Measurements from ENCODE around the gene TBKBP1. TPM values are rescaled to one million over a fixed set of nuclear protein-coding genes. Genes with fewer than 3 reads are reported as not detected.
"Not testable (repeated sequence)": the region's sequence is repeated elsewhere in the genome, so short reads cannot be mapped to it uniquely, and the experiment has no call there.

The TBKBP1 gene
- total and polyA plus RNA-seq, 8 donors: 2.9 to 14.3 (median 6.3) TPM

DNA sequence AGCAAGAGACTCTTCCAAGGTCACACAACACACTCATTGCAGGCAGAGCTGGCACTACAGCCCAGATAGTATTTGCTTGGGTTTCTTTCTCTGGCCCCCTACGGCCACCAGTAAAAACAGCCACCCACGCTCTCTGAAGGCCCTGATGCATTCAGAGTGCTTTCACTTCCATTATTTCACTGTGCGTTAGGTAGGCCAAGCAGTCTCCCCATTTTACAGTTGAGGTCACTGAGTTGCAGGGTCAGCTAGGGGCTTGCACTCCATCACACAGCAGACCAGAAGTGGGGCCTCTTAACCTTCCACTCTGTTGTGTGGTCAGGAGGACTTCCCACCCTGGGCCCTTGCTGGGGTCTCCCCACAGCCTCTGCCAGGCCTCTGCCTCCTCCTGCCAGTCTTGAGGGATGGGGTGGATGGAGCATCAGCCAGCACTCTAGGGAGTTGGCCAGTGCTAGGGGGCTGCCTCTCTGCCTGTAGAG is 41.6 kb downstream of the TBKBP1 start:
- no peak for DNase-seq
- intact Hi-C loops (cut with DNase I; ENCODE audit: low total_unique reads): no loop called here
- Histone ChIP-seq H3K27me3 (peaks cover 0 to 71% (median 39%) of the 10 kb centered on the region in 3 donors), H3K4me1 (peaks cover 11 to 21% (median 16%) of the 10 kb centered on the region in 4 donors), H3K4me3 (peak overlapping the region in 2 of 4 donors; percentile 2 to 52), H3K36me3 (no peaks in the 10 kb centered on the region), H3K27ac (peak overlapping the region in 2 of 5 donors; percentile 18 to 64), H3K9me3 (no peaks in the 10 kb centered on the region)
- no peak for TF ChIP-seq EP300 (IDR thresholded peaks at IDR 0.05)
- no peak for TF ChIP-seq POLR2AphosphoS5 (IDR thresholded peaks at IDR 0.05)
- TF ChIP-seq, protein P1, sequence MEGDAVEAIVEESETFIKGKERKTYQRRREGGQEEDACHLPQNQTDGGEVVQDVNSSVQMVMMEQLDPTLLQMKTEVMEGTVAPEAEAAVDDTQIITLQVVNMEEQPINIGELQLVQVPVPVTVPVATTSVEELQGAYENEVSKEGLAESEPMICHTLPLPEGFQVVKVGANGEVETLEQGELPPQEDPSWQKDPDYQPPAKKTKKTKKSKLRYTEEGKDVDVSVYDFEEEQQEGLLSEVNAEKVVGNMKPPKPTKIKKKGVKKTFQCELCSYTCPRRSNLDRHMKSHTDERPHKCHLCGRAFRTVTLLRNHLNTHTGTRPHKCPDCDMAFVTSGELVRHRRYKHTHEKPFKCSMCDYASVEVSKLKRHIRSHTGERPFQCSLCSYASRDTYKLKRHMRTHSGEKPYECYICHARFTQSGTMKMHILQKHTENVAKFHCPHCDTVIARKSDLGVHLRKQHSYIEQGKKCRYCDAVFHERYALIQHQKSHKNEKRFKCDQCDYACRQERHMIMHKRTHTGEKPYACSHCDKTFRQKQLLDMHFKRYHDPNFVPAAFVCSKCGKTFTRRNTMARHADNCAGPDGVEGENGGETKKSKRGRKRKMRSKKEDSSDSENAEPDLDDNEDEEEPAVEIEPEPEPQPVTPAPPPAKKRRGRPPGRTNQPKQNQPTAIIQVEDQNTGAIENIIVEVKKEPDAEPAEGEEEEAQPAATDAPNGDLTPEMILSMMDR (IDR thresholded peaks at IDR 0.05): no peak
- TF ChIP-seq POLR2A (IDR thresholded peaks at IDR 0.05): no peak
- 75 to 100% (median 86%) methylated on average over 3 of the region's 3 CpGs for WGBS, 5 donors

DNA sequence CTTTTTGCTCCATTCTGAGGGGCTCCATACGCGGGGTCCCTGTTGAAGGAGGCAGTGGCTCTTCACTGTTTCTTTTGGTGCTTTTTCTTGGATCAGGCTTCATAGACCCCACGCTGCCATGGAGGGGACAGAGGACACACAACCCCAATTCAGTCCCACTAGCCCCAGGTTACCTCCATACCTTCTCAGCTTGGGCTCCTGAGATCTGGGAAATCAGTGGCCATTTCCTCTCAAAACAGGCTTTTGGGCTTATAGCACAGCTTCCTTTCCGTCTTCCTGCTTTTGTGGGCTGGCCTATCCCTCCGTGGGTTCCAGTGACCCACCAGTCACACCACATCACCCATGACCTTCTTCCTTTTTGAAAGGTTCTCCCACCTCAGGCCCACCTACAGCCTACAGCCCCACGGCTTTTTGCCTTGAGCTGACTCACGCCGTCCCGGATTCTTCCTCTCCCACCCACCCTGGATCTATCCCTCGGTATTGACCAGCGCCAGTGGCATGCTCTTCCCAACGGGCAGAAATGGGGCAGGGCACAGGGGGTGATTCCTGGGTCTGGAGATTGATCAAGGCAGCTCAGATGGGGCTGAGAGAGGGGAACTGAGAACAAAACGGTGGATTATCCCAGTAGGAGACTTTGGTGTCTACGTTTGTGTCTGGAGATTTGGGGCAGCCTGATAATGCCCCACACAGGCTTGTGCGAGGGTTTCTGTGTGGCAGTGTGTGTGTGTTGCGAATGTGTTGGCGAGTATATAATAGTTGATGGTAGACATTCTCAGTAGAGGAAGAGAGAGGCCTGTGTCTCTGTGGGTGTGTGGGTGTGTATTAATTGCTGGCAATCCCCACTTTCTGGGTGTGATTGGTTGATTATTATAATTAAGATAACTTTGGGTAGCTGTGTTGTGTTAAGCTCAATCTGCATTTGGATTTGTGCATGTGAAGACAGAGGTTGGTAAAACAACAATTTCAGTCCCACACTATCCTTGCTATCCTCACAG is 42.8 kb downstream of the TBKBP1 start:
- intact Hi-C loops (cut with DNase I; ENCODE audit: low total_unique reads): no loop called here
- no peak for TF ChIP-seq POLR2AphosphoS5 (IDR thresholded peaks at IDR 0.05)
- TF ChIP-seq EP300 (IDR thresholded peaks at IDR 0.05): no peak
- TF ChIP-seq, protein P1 (IDR thresholded peaks at IDR 0.05): no peak
- no peak for TF ChIP-seq POLR2A (IDR thresholded peaks at IDR 0.05)
- DNase-seq: peak in 1 of 2 donors; percentile 20
- Histone ChIP-seq H3K27ac (no peak overlapping the region), H3K4me1 (peaks cover 11 to 21% (median 16%) of the 10 kb centered on the region in 4 donors), H3K4me3 (peak overlapping the region in 1 of 4 donors; percentile 3), H3K9me3 (no peaks in the 10 kb centered on the region), H3K27me3 (peaks cover 0 to 70% (median 29%) of the 10 kb centered on the region in 3 donors), H3K36me3 (no peaks in the 10 kb centered on the region)
- WGBS, 5 donors: 68 to 77% (median 75%) methylated on average over 17 of the region's 17 CpGs

DNA sequence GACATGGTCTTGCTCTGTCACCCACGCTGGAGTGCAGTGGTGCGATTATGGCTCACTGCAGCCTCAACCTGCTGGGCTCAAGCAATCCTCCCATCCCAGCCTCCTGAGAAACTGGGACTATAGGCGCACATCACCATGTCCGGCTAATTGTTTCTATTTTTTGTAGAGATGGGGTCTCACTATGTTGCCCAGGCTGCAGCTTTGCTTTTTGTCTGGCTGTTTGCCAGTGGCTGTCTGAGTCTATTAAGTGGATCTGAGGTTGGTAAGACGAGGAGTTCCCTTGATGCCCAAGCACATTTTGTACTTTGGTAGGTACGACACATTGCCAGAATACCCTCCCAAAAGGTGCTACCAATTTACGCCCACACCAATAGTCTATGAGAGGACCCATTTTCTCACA is 44.2 kb downstream of the TBKBP1 start:
- WGBS, 5 donors: 87 to 90% (median 89%) methylated on average over 7 of the region's 7 CpGs
- intact Hi-C loops (cut with DNase I; ENCODE audit: low total_unique reads): no loop called here
- Histone ChIP-seq H3K4me3 (no peak overlapping the region), H3K9me3 (no peaks in the 10 kb centered on the region), H3K27me3 (peaks cover 0 to 70% (median 21%) of the 10 kb centered on the region in 3 donors), H3K36me3 (no peaks in the 10 kb centered on the region), H3K27ac (no peak overlapping the region), H3K4me1 (peaks cover 7 to 17% (median 9%) of the 10 kb centered on the region in 4 donors)
- no peak for DNase-seq
- TF ChIP-seq, protein P1 (IDR thresholded peaks at IDR 0.05): no peak
- TF ChIP-seq POLR2AphosphoS5 (IDR thresholded peaks at IDR 0.05) (no peak), POLR2A (IDR thresholded peaks at IDR 0.05) (no peak), EP300 (IDR thresholded peaks at IDR 0.05) (no peak)

DNA sequence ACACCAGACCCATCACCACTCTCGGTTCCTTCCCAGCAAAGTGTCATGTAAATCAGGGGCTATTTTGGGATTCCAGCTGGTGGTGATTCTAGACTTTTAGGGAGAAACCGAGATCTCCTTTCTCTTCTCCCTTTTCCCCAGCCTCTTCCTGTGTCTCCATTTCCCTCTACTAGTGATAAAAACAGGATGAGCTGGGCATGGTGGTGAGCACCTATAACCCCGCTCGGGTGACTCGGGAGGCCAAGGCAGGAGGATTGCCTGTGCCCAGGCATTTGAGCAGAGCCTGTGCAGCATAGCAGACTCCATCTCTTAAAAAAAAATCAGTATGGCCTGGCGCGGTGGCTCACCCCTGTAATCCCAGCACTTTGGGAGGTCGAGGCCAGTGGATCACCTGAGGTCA is 45.2 kb downstream of the TBKBP1 start:
- no peaks in the 10 kb centered on the region for H3K36me3 ChIP-seq
- H3K9me3 ChIP-seq: no peaks in the 10 kb centered on the region
- H3K4me1 ChIP-seq: peaks cover 0 to 7% (median under 1%) of the 10 kb centered on the region in 4 donors
- TF ChIP-seq POLR2AphosphoS5 (IDR thresholded peaks at IDR 0.05) (no peak), POLR2A (IDR thresholded peaks at IDR 0.05) (no peak), EP300 (IDR thresholded peaks at IDR 0.05) (no peak)
- TF ChIP-seq, protein P1 (IDR thresholded peaks at IDR 0.05): no peak
- intact Hi-C loops (cut with DNase I; ENCODE audit: low total_unique reads): no loop called here
- peaks cover 0 to 70% (median 11%) of the 10 kb centered on the region in 3 donors for H3K27me3 ChIP-seq
- 80 to 88% (median 88%) methylated on average over 8 of the region's 8 CpGs for WGBS, 5 donors
- no peak overlapping the region for H3K27ac ChIP-seq
- H3K4me3 ChIP-seq: no peak overlapping the region
- DNase-seq: peak in 1 of 2 donors; percentile 17

DNA sequence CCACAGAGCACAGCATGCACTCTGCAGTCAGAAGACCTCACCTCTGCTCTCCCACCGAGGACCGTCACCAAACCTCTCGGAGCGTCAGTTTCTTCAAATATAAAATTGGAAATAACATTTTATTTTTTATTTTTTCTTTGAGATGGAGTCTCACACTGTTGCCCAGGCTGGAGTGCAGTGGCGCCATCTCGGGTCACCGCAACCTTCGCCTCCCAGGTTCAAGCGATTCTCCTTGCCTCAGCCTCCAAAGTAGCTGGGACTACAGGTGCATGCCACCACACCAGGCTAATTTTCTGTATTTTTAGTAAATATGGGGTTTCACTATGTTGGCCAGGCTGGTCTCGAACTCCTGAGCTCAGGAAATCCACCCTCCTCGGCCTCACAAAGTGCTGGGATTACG is 46.0 kb downstream of the TBKBP1 start:
- H3K9me3 ChIP-seq; intact Hi-C loops (cut with DNase I; ENCODE audit: low total_unique reads): not testable (repeated sequence)

More for the DNA sequence above, 46.0 kb downstream of the TBKBP1 start:
- DNase-seq: peak in 1 of 2 donors; percentile 10
- H3K36me3 ChIP-seq, H3K4me3 ChIP-seq, H3K27ac ChIP-seq, H3K4me1 ChIP-seq: not testable (repeated sequence)
- peaks cover 0 to 70% (median 8%) of the 10 kb centered on the region in 3 donors for H3K27me3 ChIP-seq
- 86 to 91% (median 88%) methylated on average over 12 of the region's 12 CpGs for WGBS, 5 donors
